Islet precursor cell (in vitro differentiated cells): ENCODE data around the gene DES.

Source experiments
- DNase-seq: peaks from one replicate; pipeline ENCODE4 v3.0.0-alpha.2; 2018

The DES gene

DNA sequence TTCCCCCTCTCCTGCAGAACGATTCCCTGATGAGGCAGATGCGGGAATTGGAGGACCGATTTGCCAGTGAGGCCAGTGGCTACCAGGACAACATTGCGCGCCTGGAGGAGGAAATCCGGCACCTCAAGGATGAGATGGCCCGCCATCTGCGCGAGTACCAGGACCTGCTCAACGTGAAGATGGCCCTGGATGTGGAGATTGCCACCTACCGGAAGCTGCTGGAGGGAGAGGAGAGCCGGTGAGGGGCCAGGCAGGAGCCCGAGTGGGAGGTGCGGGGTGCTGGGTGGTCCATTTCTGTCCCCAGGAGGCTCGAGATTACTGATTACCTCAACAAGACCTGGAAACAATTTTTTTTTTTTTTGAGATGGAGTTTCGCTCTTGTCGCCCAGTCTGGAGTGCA, 3.1 kb downstream of the DES start:
- no peak for DNase-seq

- no peak for DNase-seq
Measured at GRCh38 chr2:219422952-219423534, 4.9 kb downstream of the DES start.

DNA sequence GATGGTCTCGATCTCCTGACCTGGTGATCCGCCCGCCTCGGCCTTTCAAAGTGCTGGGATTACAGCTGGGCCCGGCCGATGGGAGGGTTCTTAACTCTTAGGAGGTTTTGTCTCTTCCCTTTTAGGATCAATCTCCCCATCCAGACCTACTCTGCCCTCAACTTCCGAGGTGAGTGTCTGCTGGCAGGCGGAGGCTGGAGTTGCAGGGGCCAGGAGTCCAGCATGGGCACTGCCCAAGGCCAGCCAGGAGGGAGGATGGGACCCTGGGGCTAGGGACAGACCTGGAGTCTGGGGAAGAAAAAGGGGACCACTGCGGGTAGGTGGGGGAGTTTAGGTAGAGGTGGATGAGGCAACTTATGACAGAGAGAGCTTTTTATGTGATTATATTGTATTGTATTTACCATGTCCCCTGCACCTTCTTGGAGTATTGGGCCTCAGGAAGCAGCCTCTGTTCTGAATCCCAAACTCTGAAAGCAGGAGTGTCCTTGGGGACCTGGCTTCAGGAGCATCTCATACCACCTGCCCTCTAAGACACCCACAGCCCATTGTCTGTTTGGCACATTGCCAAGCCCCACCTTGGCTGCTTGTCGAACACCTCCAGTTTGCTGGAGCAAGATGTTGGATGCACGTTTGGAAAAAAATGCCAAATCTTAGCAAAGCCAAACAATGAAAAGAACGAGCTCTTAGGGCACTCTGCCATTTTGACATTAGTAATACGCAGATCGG, 5.6 kb downstream of the DES start:
- DNase-seq: no peak

DNA sequence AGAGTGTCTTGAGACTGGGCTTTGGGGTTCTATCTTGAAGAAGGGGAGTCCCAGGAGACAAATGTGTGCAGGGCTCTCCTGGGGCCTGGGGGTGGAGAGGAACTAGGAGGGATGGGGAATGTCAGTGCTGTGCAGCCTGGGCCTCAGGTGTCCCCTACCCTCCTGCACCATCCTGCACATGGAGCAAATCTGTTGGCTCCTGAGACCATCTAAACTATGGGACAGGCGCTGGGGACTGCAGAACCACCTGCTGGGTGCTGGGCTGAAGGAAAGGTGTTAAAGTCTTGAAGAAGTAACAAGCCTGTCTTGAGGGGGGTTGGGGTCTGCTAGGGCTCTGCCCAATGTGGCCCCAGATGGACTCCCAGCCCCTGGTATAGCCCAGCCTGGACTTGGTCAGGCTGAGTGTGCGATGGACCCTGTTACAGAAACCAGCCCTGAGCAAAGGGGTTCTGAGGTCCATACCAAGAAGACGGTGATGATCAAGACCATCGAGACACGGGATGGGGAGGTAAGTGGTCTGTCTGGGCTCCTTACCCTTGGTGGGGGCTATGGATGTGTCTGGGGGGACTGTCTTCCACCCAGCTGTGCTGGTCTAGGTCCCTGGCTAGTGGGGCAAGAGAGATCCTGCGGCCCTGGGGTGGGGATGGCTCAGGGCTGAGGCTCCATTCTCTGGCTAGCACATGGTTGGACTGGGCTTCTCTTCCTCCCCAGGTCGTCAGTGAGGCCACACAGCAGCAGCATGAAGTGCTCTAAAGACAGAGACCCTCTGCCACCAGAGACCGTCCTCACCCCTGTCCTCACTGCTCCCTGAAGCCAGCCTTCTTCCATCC, 7.3 kb downstream of the DES start:
- DNase-seq: no peak

- peak; percentile 49 for DNase-seq
Measured at GRCh38 chr2:219426068-219426443, 7.9 kb downstream of the DES start.

DNA sequence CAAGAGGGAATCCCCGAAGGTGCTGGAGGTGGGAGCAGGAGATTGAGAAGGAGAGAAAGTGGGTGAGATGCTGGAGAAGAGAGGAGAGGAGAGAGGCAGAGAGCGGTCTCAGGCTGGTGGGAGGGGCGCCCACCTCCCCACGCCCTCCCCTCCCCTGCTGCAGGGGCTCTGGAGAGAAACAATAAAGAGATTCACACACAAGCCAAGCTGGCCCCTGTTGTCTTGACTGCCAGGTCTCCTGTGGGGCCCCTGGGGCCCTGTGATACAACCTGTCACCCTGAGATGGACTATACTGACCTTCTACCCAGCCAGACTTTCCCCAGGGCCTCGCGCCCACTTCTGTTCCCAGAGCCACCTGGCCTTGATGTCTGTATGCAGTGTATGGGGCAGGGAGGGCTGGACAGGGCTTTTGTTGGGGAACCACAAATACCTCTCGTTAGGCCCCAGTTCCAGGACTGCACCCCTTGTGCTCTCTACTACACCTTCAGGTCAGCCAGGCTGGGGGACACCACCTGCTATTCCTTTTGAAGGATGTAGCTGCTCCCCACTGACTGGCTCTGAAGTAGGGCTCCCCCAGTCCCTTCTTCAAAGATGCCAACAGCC, 8.5 kb downstream of the DES start:
- DNase-seq: no peak

DNA sequence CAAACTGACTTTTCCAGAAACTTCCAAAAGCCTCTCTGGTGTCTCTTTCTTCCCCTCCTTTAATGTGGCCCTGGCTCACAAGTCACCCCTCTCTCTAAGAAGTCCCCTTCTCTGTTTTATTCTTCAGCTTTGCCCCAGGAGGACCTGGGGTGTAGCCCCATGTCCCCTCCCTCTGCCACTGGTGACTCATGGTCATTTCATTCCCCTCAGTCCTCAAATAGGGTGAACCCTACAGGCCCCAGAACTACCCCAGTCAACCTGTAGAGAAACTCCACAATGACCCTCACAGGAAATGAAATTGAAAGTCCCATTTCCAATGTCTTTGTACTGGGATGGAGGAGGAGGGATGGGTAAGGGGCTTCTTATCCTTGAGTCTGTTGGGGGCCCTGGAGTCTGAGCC, 10.3 kb downstream of the DES start:
- no peak for DNase-seq

GRCh38 chr2:219429958-219430606, 11.9 kb downstream of the DES start:
- no peak for DNase-seq

- peak; percentile 76 for DNase-seq
Measured at GRCh38 chr2:219430633-219431615, 12.7 kb downstream of the DES start.

GRCh38 chr2:219433666-219434467, 15.7 kb downstream of the DES start:
- peak; percentile 85 for DNase-seq

- peak; percentile 64 for DNase-seq
Measured at GRCh38 chr2:219434468-219434717, 16.2 kb downstream of the DES start.

DNA sequence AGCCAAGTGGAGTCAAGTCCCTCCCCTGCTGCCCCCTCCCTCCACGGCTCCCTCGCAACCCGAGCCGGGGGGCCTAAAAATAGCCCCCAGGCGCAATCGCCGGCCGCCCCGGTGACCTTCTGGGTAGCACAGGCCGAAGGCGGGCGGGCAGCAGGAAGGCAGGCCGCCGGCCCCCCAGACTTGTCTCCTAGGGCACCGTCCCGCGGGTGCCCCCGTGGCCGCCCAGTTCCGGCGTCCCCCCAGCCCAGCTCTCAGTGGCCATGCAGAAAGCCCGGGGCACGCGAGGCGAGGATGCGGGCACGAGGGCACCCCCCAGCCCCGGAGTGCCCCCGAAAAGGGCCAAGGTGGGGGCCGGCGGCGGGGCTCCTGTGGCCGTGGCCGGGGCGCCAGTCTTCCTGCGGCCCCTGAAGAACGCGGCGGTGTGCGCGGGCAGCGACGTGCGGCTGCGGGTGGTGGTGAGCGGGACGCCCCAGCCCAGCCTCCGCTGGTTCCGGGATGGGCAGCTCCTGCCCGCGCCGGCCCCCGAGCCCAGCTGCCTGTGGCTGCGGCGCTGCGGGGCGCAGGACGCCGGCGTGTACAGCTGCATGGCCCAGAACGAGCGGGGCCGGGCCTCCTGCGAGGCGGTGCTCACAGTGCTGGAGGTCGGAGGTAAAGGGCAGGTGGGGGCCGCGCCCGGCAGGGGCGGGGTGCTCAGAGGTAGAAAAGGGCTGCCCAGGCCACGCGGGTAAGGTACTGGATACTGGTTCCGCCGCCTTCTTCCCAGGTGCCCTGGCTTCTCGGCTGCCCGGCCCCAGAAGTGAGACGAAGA, 16.7 kb downstream of the DES start, which contains the start of gene SPEG:
Gene SPEG (plus strand): TSS at position 126 of the 808 bp plus-strand sequence. CDS start 135 bp downstream, at position 261.
- DNase-seq: peak; percentile 60

DNA sequence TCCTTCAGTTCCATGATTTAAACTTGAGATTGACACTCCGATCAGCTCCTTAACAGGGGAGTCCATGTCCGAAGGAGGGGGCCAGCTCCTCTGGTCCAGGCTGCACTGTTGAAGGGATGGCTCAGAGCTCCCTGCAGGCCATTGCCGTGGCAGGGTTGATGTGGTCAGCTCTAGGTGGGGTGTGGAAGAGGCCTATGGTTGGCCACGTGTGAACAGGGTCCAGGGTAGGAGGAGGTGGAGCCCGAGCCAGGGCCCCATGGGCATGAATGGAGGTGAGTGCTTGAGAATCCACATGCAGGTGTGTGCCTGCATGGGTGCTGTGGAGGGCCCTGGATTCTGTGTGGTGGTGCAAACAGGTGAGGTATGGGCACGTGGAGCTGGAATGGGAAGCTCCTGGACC, 17.5 kb downstream of the DES start:
- no peak for DNase-seq

DNA sequence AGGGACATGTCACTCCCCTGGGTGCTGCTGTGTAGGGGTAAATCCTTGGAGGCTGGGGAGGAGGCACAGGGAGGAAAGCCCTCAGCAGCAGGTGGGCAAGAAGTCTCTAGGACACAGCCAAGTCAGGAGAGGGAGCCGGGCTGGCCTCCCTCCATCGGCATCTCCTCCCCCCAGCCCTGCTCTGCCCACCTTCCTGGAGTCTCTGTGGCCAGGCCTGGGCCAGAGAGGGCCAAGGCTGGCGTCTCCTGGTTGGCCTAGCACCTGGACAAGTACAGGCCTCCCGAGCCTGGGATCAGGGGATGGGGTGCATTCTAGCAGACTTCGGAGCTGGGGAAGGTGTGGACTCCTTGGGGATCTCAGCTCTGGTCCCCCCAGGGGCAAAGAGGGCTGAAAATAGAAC, 18.3 kb downstream of the DES start:
- no peak for DNase-seq

GRCh38 chr2:219437141-219437540, 19.0 kb downstream of the DES start:
- peak; percentile 66 for DNase-seq

DNA sequence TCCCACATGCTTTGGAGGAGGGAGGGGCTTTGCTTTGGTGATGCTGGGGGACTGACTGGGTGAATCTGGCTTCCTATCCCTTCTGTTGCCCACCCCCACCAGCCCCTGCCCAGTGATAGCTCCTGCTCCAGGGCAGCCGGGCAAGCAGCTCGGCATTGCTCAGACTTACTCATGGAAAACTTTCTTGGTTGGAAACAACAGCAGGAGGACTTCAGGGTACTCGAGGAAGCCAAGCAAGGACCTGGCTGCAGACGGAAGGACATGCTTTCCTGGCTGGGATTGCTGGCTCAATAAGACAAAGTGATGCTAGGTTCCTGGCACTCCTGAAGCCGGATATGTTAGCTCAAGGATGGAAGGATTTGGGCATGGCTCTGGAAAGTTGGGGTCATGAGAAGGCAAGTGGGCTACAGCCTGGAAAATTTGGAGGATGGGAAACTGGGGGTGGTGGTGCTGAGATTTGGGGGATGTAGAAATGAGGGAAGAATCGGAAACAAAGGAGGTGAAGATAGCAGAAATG, 19.6 kb downstream of the DES start:
- no peak for DNase-seq

- DNase-seq: no peak
Measured at GRCh38 chr2:219438453-219438852, 20.3 kb downstream of the DES start.

DNA sequence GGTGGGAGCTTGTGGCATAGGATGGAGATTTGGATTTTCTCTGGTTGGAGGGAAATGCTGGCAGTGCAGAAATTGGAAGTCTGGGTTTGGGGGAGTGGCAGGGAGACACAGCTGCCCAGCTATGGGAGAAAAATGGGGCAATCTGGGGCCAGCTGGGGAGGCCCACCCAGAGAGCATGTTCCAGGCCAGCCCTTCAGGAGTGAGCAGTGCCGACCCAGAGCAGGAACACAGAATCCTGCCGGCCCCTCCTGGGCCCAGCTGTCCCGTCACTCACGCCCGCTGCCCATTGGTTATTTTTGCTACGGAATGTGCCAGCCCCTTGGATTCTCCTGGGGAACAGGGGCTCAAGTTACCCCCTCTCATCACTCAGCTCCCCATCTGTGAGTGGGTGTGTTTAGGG, 21.3 kb downstream of the DES start:
- DNase-seq: no peak

- no peak for DNase-seq
Measured at GRCh38 chr2:219440388-219441256, 22.4 kb downstream of the DES start.
